H9 (cell line): Measurements from ENCODE around the gene DAAM2. TPM values are rescaled to one million over a fixed set of nuclear protein-coding genes. Genes with fewer than 3 reads are reported as not detected.

Experiments
- DNase-seq: peaks from one replicate; pipeline ENCODE4 v3.0.0-alpha.2; 2017
- H2AFZ ChIP-seq: one replicate; pipeline ENCODE4 v1.6.1; 2013; ENCODE audit warnings: mild to moderate bottlenecking, low read length, control low read depth, moderate library complexity
- H2AK5ac ChIP-seq: 2 replicates; pipeline ENCODE4 v1.6.1; 2013; ENCODE audit warnings: low read length, control low read depth, mixed read lengths; ENCODE audit not compliant: insufficient read length
- H2BK120ac ChIP-seq: one replicate; pipeline ENCODE4 v1.6.1; 2013; ENCODE audit warnings: low read depth, mild to moderate bottlenecking, low read length, control low read depth, inconsistent platforms; ENCODE audit not compliant: poor library complexity, severe bottlenecking
- H2BK12ac ChIP-seq: 2 replicates; pipeline ENCODE4 v1.6.1; 2013; ENCODE audit warnings: low read length, control low read depth, mixed read lengths, low read depth; ENCODE audit not compliant: insufficient read length
- H2BK15ac ChIP-seq: 2 replicates; pipeline ENCODE4 v1.6.1; 2013; ENCODE audit warnings: low read depth, low read length, control low read depth
- H2BK20ac ChIP-seq: one replicate; pipeline ENCODE4 v1.6.1; 2013; ENCODE audit warnings: low read depth, mild to moderate bottlenecking, low read length, control low read depth, inconsistent platforms; ENCODE audit not compliant: poor library complexity, severe bottlenecking
- H2BK5ac ChIP-seq: 2 replicates; pipeline ENCODE4 v1.6.1; 2013; ENCODE audit warnings: low read length, control low read depth, mixed read lengths; ENCODE audit not compliant: insufficient read length
- H3K14ac ChIP-seq: 2 replicates; pipeline ENCODE4 v1.6.1; 2013; ENCODE audit warnings: low read length, control low read depth; ENCODE audit not compliant: insufficient read depth
- H3K18ac ChIP-seq: 2 replicates; pipeline ENCODE4 v1.6.1; 2013; ENCODE audit warnings: low read depth, mild to moderate bottlenecking, mixed read lengths, low read length, control low read depth; ENCODE audit not compliant: insufficient read length
- H3K23ac ChIP-seq: 2 replicates; pipeline ENCODE4 v1.6.1; 2013; ENCODE audit warnings: low read length, control low read depth, mixed read lengths, low read depth; ENCODE audit not compliant: insufficient read length
- H3K23me2 ChIP-seq: 2 replicates; pipeline ENCODE4 v1.6.1; 2013; ENCODE audit warnings: low read depth, mild to moderate bottlenecking, mixed read lengths, low read length, control low read depth; ENCODE audit not compliant: insufficient read length, poor library complexity, severe bottlenecking
- H3K27ac ChIP-seq: 2 replicates; pipeline ENCODE4 v1.5.1; 2013; ENCODE audit warnings: low read length, control low read depth, mixed read lengths, low read depth; ENCODE audit not compliant: insufficient read length
- H3K27me3 ChIP-seq: 2 replicates; pipeline ENCODE4 v1.6.1; 2013; ENCODE audit warnings: low read length, control low read depth, inconsistent platforms; ENCODE audit not compliant: insufficient read depth
- H3K4ac ChIP-seq: 2 replicates; pipeline ENCODE4 v1.6.1; 2013; ENCODE audit warnings: low read depth, mild to moderate bottlenecking, control low read depth, inconsistent platforms, low read length, moderate library complexity
- H3K4me1 ChIP-seq: 2 replicates; pipeline ENCODE4 v1.6.1; 2013; ENCODE audit warnings: low read length, control low read depth, inconsistent platforms; ENCODE audit not compliant: insufficient read depth
- H3K4me2 ChIP-seq: 2 replicates; pipeline ENCODE4 v1.6.1; 2013; ENCODE audit warnings: low read length, control low read depth, mixed read lengths; ENCODE audit not compliant: insufficient read length, insufficient read depth
- H3K56ac ChIP-seq: 2 replicates; pipeline ENCODE4 v1.6.1; 2013; ENCODE audit warnings: low read depth, mild to moderate bottlenecking, mixed read lengths, low read length, control low read depth; ENCODE audit not compliant: insufficient read length
- H3K79me1 ChIP-seq: 2 replicates; pipeline ENCODE4 v1.6.1; 2013; ENCODE audit warnings: low read depth, mild to moderate bottlenecking, moderate library complexity, low read length, control low read depth, inconsistent platforms; ENCODE audit not compliant: insufficient read depth, poor library complexity, severe bottlenecking
- H3K79me2 ChIP-seq: 2 replicates; pipeline ENCODE4 v1.6.1; 2013; ENCODE audit warnings: low read length, control low read depth, inconsistent platforms; ENCODE audit not compliant: insufficient read depth
- H3K9ac ChIP-seq: 2 replicates; pipeline ENCODE4 v1.6.1; 2013; ENCODE audit warnings: low read length, control low read depth, mixed read lengths; ENCODE audit not compliant: insufficient read length; ENCODE audit errors: extremely low read depth
- H3K9me3 ChIP-seq: one replicate; pipeline ENCODE4 v1.6.1; 2013; ENCODE audit warnings: low read depth, low read length, inconsistent platforms; ENCODE audit not compliant: control insufficient read depth
- H3T11ph ChIP-seq: one replicate; pipeline ENCODE4 v1.6.1; 2013; ENCODE audit warnings: mild to moderate bottlenecking, low read length, control low read depth, inconsistent platforms
- H4K20me1 ChIP-seq: one replicate; pipeline ENCODE4 v1.6.1; 2013; ENCODE audit not compliant: control insufficient read depth, insufficient read length, insufficient read depth
- H4K5ac ChIP-seq: 2 replicates; pipeline ENCODE4 v1.6.1; 2013; ENCODE audit warnings: low read depth, mild to moderate bottlenecking, mixed read lengths, low read length, control low read depth; ENCODE audit not compliant: insufficient read length
- H4K8ac ChIP-seq: replicated peaks from 2 replicates; pipeline ENCODE4 v1.6.1; 2013; ENCODE audit warnings: low read length, control low read depth, mixed read lengths, low read depth; ENCODE audit not compliant: insufficient read length
- H4K91ac ChIP-seq: 2 replicates; pipeline ENCODE4 v1.6.1; 2013; ENCODE audit warnings: low read depth, mild to moderate bottlenecking, moderate library complexity, mixed read lengths, low read length, control low read depth; ENCODE audit not compliant: insufficient read length
- H3K27ac Mint-ChIP-seq, 3 experiments: 2 replicates in 2 of 3; 3 replicates in 1 of 3; pipeline ENCODE4 v1.8.0; 2020 to 2021; ENCODE audit warnings: mixed read lengths in 3 of 3, mild to moderate bottlenecking in 1 of 3, moderate library complexity in 1 of 3
- H3K27me3 Mint-ChIP-seq: 2 replicates; pipeline ENCODE4 v1.8.0; 2021; ENCODE audit warnings: low read depth, mild to moderate bottlenecking, moderate library complexity, mixed read lengths
- H3K36me3 Mint-ChIP-seq, 3 experiments: 2 replicates in 2 of 3; 3 replicates in 1 of 3; pipeline ENCODE4 v1.8.0; 2020 to 2021; ENCODE audit warnings: low read depth in 3 of 3, mixed read lengths in 3 of 3; ENCODE audit not compliant: insufficient read depth in 1 of 3
- H3K4me1 Mint-ChIP-seq, 2 experiments: 2 replicates each; pipeline ENCODE4 v1.8.0; 2020; ENCODE audit warnings: mixed read lengths in 2 of 2
- H3K4me3 Mint-ChIP-seq, 2 experiments: 2 replicates in 1 of 2; 3 replicates in 1 of 2; pipeline ENCODE4 v1.8.0; 2020 to 2021; ENCODE audit warnings: mild to moderate bottlenecking in 2 of 2, mixed read lengths in 2 of 2, moderate library complexity in 1 of 2
- H3K9me3 Mint-ChIP-seq, 2 experiments: 2 replicates in 1 of 2; 3 replicates in 1 of 2; pipeline ENCODE4 v1.8.0; 2020; ENCODE audit warnings: mild to moderate bottlenecking in 2 of 2, mixed read lengths in 2 of 2, moderate library complexity in 1 of 2
- CTCF ChIP-seq: fragments of 200-600 bp; sonication (generic); conservative IDR thresholded peaks from 3 replicates; pipeline ENCODE4 v1.8.0; 2021; ENCODE audit warnings: antibody characterized with exemption, mild to moderate bottlenecking
- WGBS: extraction: QIAGEN DNeasy Blood & Tissue Kit; methylation state at CpG from one replicate; pipeline ENCODE4 v1.1.7; 2013; ENCODE audit warnings: missing lambda C conversion rate, low lambda C conversion rate, mixed read lengths; ENCODE audit not compliant: insufficient read length; ENCODE audit errors: extremely low coverage; 5-methylcytosine and 5-hydroxymethylcytosine counted together
- total RNA-seq: library from RNA; stranded (reverse); gene quantifications from 2 replicates; pipeline ENCODE4 v1.2.1, GENCODE V29; 2021

DAAM2 gene
- total RNA-seq, 1 experiment from 2014 or later, result 1.1 TPM

GRCh38 chr6:39758905-39759605 is 33.1 kb upstream of the DAAM2 start:
- H4K5ac ChIP-seq, result no peak overlapping the region
- no peak overlapping the region for H2BK5ac ChIP-seq
- H3K79me1 ChIP-seq, result no peaks in the 10 kb centered on the region
- no peak overlapping the region for H2BK12ac ChIP-seq
- no peak overlapping the region for H2AK5ac ChIP-seq
- H2BK120ac ChIP-seq, result no peak overlapping the region
- H3T11ph ChIP-seq, result no peak overlapping the region
- Mint-ChIP-seq H3K36me3 (no peaks in the 10 kb centered on the region), H3K27me3 (no peaks in the 10 kb centered on the region; the same call in 1 of the 2 replicates), H3K27ac (no peak overlapping the region), H3K9me3 (no peaks in the 10 kb centered on the region), H3K4me1 (no peaks in the 10 kb centered on the region), H3K4me3 (no peak overlapping the region)
- H4K8ac ChIP-seq, result no peak overlapping the region
- no peak overlapping the region for H4K91ac ChIP-seq
- H3K9ac ChIP-seq, result no peak overlapping the region
- no peak overlapping the region for H2BK20ac ChIP-seq
- no peak overlapping the region for H3K23ac ChIP-seq
- DNase-seq, result no peak
- no peaks in the 10 kb centered on the region for H3K4me1 ChIP-seq
- H3K27me3 ChIP-seq, result 0 out of 2 replicates have a peak, but pooled peaks cover under 1% of the 10 kb centered on the region
- H3K4ac ChIP-seq, result no peak overlapping the region
- no peak overlapping the region for H3K4me2 ChIP-seq
- H4K20me1 ChIP-seq, result no peaks in the 10 kb centered on the region
- no peak overlapping the region for H2AFZ ChIP-seq
- H3K14ac ChIP-seq, result no peak overlapping the region
- H3K27ac ChIP-seq, result no peak overlapping the region
- WGBS, result no CpG with 5 or more reads among the region's 2 CpGs
- no peak overlapping the region for H3K56ac ChIP-seq
- no peaks in the 10 kb centered on the region for H3K23me2 ChIP-seq
- no peaks in the 10 kb centered on the region for H3K9me3 ChIP-seq
- H3K79me2 ChIP-seq, result 0 out of 2 replicates have a peak, but pooled peaks cover 3% of the 10 kb centered on the region
- no peak for TF ChIP-seq CTCF
- no peak overlapping the region for H3K18ac ChIP-seq
- no peak overlapping the region for H2BK15ac ChIP-seq
